DND-41 (cell line): ENCODE data around the gene SPINK14.
A peak's percentile ranks its signal among the peaks of the same experiment; 100 is the strongest.

ENCODE experiments used
- ATAC-seq: fragments of 200-7000 bp; cut with Tn5 transposase; 3 replicates; pipeline ENCODE4 v1.9.1; 2021; ENCODE audit warnings: low read depth; ENCODE audit not compliant: insufficient read depth
- DNase-seq: peaks from one replicate; pipeline ENCODE4 v3.0.0-alpha.2; 2020
- H2AFZ ChIP-seq: 2 replicates; pipeline ENCODE4 v1.6.0; 2012; ENCODE audit warnings: low read depth, low read length
- H3K27ac ChIP-seq: 2 replicates; pipeline ENCODE4 v1.5.1; 2012; ENCODE audit warnings: low read length, inconsistent platforms
- H3K27me3 ChIP-seq: fragments of 200-600 bp; sonication (generic); 2 replicates; pipeline ENCODE4 v1.6.0; 2012; ENCODE audit warnings: low read length, mild to moderate bottlenecking, inconsistent platforms; ENCODE audit not compliant: insufficient read depth, poor library complexity
- H3K36me3 ChIP-seq: 2 replicates; pipeline ENCODE4 v1.5.1; 2012; ENCODE audit warnings: low read length, inconsistent platforms; ENCODE audit not compliant: insufficient read depth
- H3K4me1 ChIP-seq: 2 replicates; pipeline ENCODE4 v1.5.1; 2012; ENCODE audit warnings: mild to moderate bottlenecking, low read length; ENCODE audit not compliant: insufficient read depth
- H3K4me2 ChIP-seq: 2 replicates; pipeline ENCODE4 v1.6.0; 2012; ENCODE audit warnings: mild to moderate bottlenecking, moderate library complexity, low read length, inconsistent platforms; ENCODE audit not compliant: insufficient read depth
- H3K4me3 ChIP-seq, 2 experiments: fragments of 200-600 bp in 1 of 2; shearing (Covaris generic) in 1 of 2; 2 replicates each; pipeline ENCODE4 v1.5.1; 2012 to 2016; ENCODE audit warnings: inconsistent platforms in 2 of 2, low read length in 2 of 2, mild to moderate bottlenecking in 2 of 2, low read depth in 1 of 2, moderate library complexity in 1 of 2
- H3K79me2 ChIP-seq: 2 replicates; pipeline ENCODE4 v1.6.0; 2012; ENCODE audit warnings: low read length, inconsistent platforms; ENCODE audit not compliant: insufficient read depth
- H3K9ac ChIP-seq: 2 replicates; pipeline ENCODE4 v1.6.0; 2012; ENCODE audit warnings: low read depth, mild to moderate bottlenecking, inconsistent platforms, low read length, moderate library complexity
- H3K9me3 ChIP-seq: 2 replicates; pipeline ENCODE4 v1.5.1; 2012; ENCODE audit warnings: low read length, moderate library complexity, mild to moderate bottlenecking, inconsistent platforms; ENCODE audit not compliant: insufficient read depth, severe bottlenecking
- H4K20me1 ChIP-seq: 2 replicates; pipeline ENCODE4 v1.6.0; 2012; ENCODE audit warnings: low read length; ENCODE audit not compliant: insufficient read depth
- CTCF ChIP-seq: IDR thresholded peaks from 2 replicates; pipeline ENCODE4 v1.5.1; 2012; ENCODE audit warnings: borderline replicate concordance, low read length, moderate library complexity, mild to moderate bottlenecking; ENCODE audit not compliant: poor library complexity, severe bottlenecking; ENCODE audit errors: extremely low read depth
- EZH2 ChIP-seq: IDR thresholded peaks from 3 replicates; pipeline ENCODE4 v1.6.1; 2012; ENCODE audit warnings: borderline replicate concordance, low read depth, mild to moderate bottlenecking, moderate library complexity, low read length, inconsistent platforms; ENCODE audit not compliant: severe bottlenecking

The SPINK14 gene

GRCh38 chr5:148177207-148177606, 8.9 kb downstream of the SPINK14 start:
- ATAC-seq (no peak), DNase-seq (no peak)
- H3K79me2 ChIP-seq: no peaks in the 10 kb centered on the region
- H3K27me3 ChIP-seq: no peaks in the 10 kb centered on the region
- no peak overlapping the region for H3K9ac ChIP-seq
- no peak for TF ChIP-seq EZH2
- no peak for TF ChIP-seq CTCF
- H3K4me2 ChIP-seq: no peak overlapping the region
- no peaks in the 10 kb centered on the region for H4K20me1 ChIP-seq
- no peaks in the 10 kb centered on the region for H3K9me3 ChIP-seq
- H3K4me3 ChIP-seq: no peak overlapping the region
- no peaks in the 10 kb centered on the region for H3K36me3 ChIP-seq
- no peak overlapping the region for H3K27ac ChIP-seq
- no peak overlapping the region for H2AFZ ChIP-seq
- no peaks in the 10 kb centered on the region for H3K4me1 ChIP-seq

- Histone ChIP-seq H3K4me2 (no peak overlapping the region), H3K4me3 (no peak overlapping the region), H4K20me1 (no peaks in the 10 kb centered on the region), H3K27me3 (no peaks in the 10 kb centered on the region), H2AFZ (no peak overlapping the region), H3K9ac (no peak overlapping the region), H3K27ac (no peak overlapping the region), H3K79me2 (no peaks in the 10 kb centered on the region), H3K36me3 (no peaks in the 10 kb centered on the region), H3K4me1 (no peaks in the 10 kb centered on the region), H3K9me3 (no peaks in the 10 kb centered on the region)
- ATAC-seq: peak; percentile 52; the same call in 1 of the 3 replicates
- no peak for TF ChIP-seq EZH2
- peak; percentile 80 for TF ChIP-seq CTCF
- DNase-seq: no peak
These were observed 11.0 kb downstream of the SPINK14 start for GRCh38 chr5:148179234-148179824.

GRCh38 chr5:148186248-148187003, 18.1 kb downstream of the SPINK14 start:
- H3K9ac ChIP-seq: no peak overlapping the region
- no peak for ATAC-seq
- no peak for TF ChIP-seq EZH2
- no peak for TF ChIP-seq CTCF

More at GRCh38 chr5:148186248-148187003, 18.1 kb downstream of the SPINK14 start:
- DNase-seq: no peak
- Histone ChIP-seq H3K4me3 (no peak overlapping the region), H3K36me3 (no peaks in the 10 kb centered on the region), H3K27me3 (no peaks in the 10 kb centered on the region), H3K27ac (no peak overlapping the region), H3K4me2 (no peak overlapping the region), H4K20me1 (no peaks in the 10 kb centered on the region), H3K9me3 (no peaks in the 10 kb centered on the region), H3K79me2 (no peaks in the 10 kb centered on the region), H2AFZ (no peak overlapping the region), H3K4me1 (no peaks in the 10 kb centered on the region)
